Stomach (tissue), 9 donors: ENCODE results near the gene ABTB2. TPM values are rescaled to one million over a fixed set of nuclear protein-coding genes. Genes with fewer than 3 reads are reported as not detected.

Experiments used
- DNase-seq, 2 donors: peaks; one replicate each; pipeline versions ENCODE4 v3.0.0 to v3.0.0-alpha.2; 2013 to 2019
- H3K27ac ChIP-seq, 5 donors: fragments of 200-600 bp in 4 of 5; sonication (generic) in 4 of 5; one replicate each; pipeline ENCODE4 v1.5.1; 2013 to 2019; ENCODE audit warnings: mild to moderate bottlenecking in 1 of 5, moderate library complexity in 1 of 5
- H3K27me3 ChIP-seq, 3 donors: fragments of 200-600 bp; sonication (generic); one replicate each; pipeline ENCODE4 v1.5.1; 2017 to 2019; ENCODE audit warnings: mixed run types in 1 of 3
- H3K36me3 ChIP-seq, 4 donors: fragments of 200-600 bp; sonication (generic); 1 replicate in 3 of 4; 2 replicates in 1 of 4; pipeline ENCODE4 v1.5.1; 2016 to 2019
- H3K4me1 ChIP-seq, 4 donors: fragments of 200-600 bp; sonication (generic); one replicate each; pipeline ENCODE4 v1.5.1; 2016 to 2019
- H3K4me3 ChIP-seq, 4 donors: fragments of 200-600 bp; sonication (generic) in 3 of 4; one replicate each; pipeline ENCODE4 v1.5.1; 2016 to 2019; ENCODE audit warnings: mild to moderate bottlenecking in 1 of 4
- H3K9me3 ChIP-seq, 4 donors: fragments of 200-600 bp; sonication (generic); one replicate each; pipeline ENCODE4 v1.5.1; 2016 to 2019
- CTCF ChIP-seq, 7 experiments: fragments of 450-650 bp in 4 of 7; fragments of 200-600 bp in 3 of 7; sonication (generic) in 3 of 7; IDR thresholded peaks; one replicate each; pipeline ENCODE4 v1.5.1; 2016 to 2019; ENCODE audit warnings: antibody characterized with exemption in 7 of 7, control low read depth in 2 of 7, mild to moderate bottlenecking in 1 of 7
- EP300 ChIP-seq: sonication (generic); formaldehyde crosslinking; IDR thresholded peaks from one replicate; pipeline ENCODE4 v1.6.1; 2017; ENCODE audit warnings: antibody characterized with exemption
- POLR2A ChIP-seq, 4 donors: fragments of 450-650 bp; IDR thresholded peaks; one replicate each; pipeline ENCODE4 v1.6.1; 2016; ENCODE audit warnings: antibody characterized with exemption in 4 of 4, control low read depth in 2 of 4, mild to moderate bottlenecking in 1 of 4, moderate library complexity in 1 of 4
- POLR2AphosphoS5 ChIP-seq, 3 donors: sonication (generic); formaldehyde crosslinking; IDR thresholded peaks; one replicate each; pipeline ENCODE4 v1.6.1; 2016; ENCODE audit warnings: antibody characterized with exemption in 3 of 3
- WGBS, 5 donors: extraction: QIAGEN DNeasy Blood & Tissue Kit in 3 of 5; methylation state at CpG; one replicate each; pipeline versions ENCODE4 v1.1.5 to v1.1.7; 2013 to 2018; 5-methylcytosine and 5-hydroxymethylcytosine counted together
- intact Hi-C: fragments of 100-400 bp; cut with DNase I; formaldehyde crosslinking; loops from one replicate; pipeline ENCODE4 v1.15.1; 2023; ENCODE audit warnings: low total_unique reads
- polyA plus RNA-seq, 3 donors: library from polyadenylated mRNA; stranded (reverse); fragments of 200-250 nt; gene quantifications; one replicate each; pipeline ENCODE4 v1.2.3, GENCODE V29; 2013
- total RNA-seq, 5 donors: library from RNA; depleted of rRNA; stranded (reverse); fragments of >200 nt; gene quantifications; one replicate each; pipeline versions ENCODE4 v1.1.0 to v1.2.3, GENCODE V29; 2014 to 2016
- donor health status: healthy with polysubstance abuse.
- donor health status: Bipolar disorder and iron deficiency.
- donor health status: healthy.

Gene ABTB2
- total and polyA plus RNA-seq, 8 donors, result 0.58 to 12.7 (median 2.2) TPM

GRCh38 chr11:34167961-34168360 is 189.8 kb downstream of the ABTB2 start:
- TF ChIP-seq CTCF (IDR thresholded peaks at IDR 0.05), result no peak
- TF ChIP-seq POLR2A (IDR thresholded peaks at IDR 0.05), result no peak
- TF ChIP-seq POLR2AphosphoS5 (IDR thresholded peaks at IDR 0.05), result no peak
- TF ChIP-seq EP300, result no peak
- Histone ChIP-seq H3K27me3 (no peaks in the 10 kb centered on the region), H3K27ac (no peak overlapping the region), H3K4me1 (no peaks in the 10 kb centered on the region), H3K9me3 (no peaks in the 10 kb centered on the region), H3K4me3 (no peak overlapping the region), H3K36me3 (peaks cover 0 to 28% (median 12%) of the 10 kb centered on the region in 4 donors)
- intact Hi-C loops, result no loop called here
- no peak for DNase-seq
- 77 to 100% (median 82%) methylated on average over 2 to 9 of the region's 9 CpGs for WGBS, 5 donors

- no peak overlapping the region for H3K4me3 ChIP-seq
- TF ChIP-seq POLR2AphosphoS5 (IDR thresholded peaks at IDR 0.05) (no peak), CTCF (IDR thresholded peaks at IDR 0.05) (no peak), POLR2A (IDR thresholded peaks at IDR 0.05) (no peak), EP300 (no peak)
- H3K4me1 ChIP-seq, result no peaks in the 10 kb centered on the region
- WGBS, 5 donors, result 95 to 98% (median 96%) methylated on average over 16 of the region's 16 CpGs
- no peaks in the 10 kb centered on the region for H3K27me3 ChIP-seq
- no peaks in the 10 kb centered on the region for H3K9me3 ChIP-seq
- intact Hi-C loops, result no loop called here
- no peak for DNase-seq
- peaks cover 0 to 37% (median 18%) of the 10 kb centered on the region in 4 donors for H3K36me3 ChIP-seq
- no peak overlapping the region for H3K27ac ChIP-seq
These were observed 190.7 kb downstream of the ABTB2 start for GRCh38 chr11:34166806-34167740.

GRCh38 chr11:34165786-34166555 is 191.8 kb downstream of the ABTB2 start:
- no peak overlapping the region for H3K4me3 ChIP-seq
- H3K4me1 ChIP-seq, result no peaks in the 10 kb centered on the region
- 60 to 67% (median 65%) methylated on average over 5 to 12 of the region's 12 CpGs for WGBS, 5 donors
- TF ChIP-seq POLR2AphosphoS5 (IDR thresholded peaks at IDR 0.05) (no peak), CTCF (IDR thresholded peaks at IDR 0.05) (no peak), POLR2A (IDR thresholded peaks at IDR 0.05) (no peak), EP300 (no peak)
- peak in 1 of 2 donors; percentile 20 for DNase-seq
- H3K27me3 ChIP-seq, result no peaks in the 10 kb centered on the region
- peaks cover 0 to 46% (median 22%) of the 10 kb centered on the region in 4 donors for H3K36me3 ChIP-seq
- intact Hi-C loops, result no loop called here
- no peak overlapping the region for H3K27ac ChIP-seq
- H3K9me3 ChIP-seq, result no peaks in the 10 kb centered on the region

- H3K27ac ChIP-seq, result no peak overlapping the region
- 86 to 92% (median 90%) methylated on average over 5 to 13 of the region's 13 CpGs for WGBS, 5 donors
- intact Hi-C loops, result no loop called here
- peaks cover 0 to 41% (median 19%) of the 10 kb centered on the region in 4 donors for H3K36me3 ChIP-seq
- no peaks in the 10 kb centered on the region for H3K9me3 ChIP-seq
- no peak for DNase-seq
- TF ChIP-seq CTCF (IDR thresholded peaks at IDR 0.05) (no peak), EP300 (no peak), POLR2AphosphoS5 (IDR thresholded peaks at IDR 0.05) (no peak), POLR2A (IDR thresholded peaks at IDR 0.05) (no peak)
- H3K4me3 ChIP-seq, result no peak overlapping the region
- no peaks in the 10 kb centered on the region for H3K4me1 ChIP-seq
- no peaks in the 10 kb centered on the region for H3K27me3 ChIP-seq
These were observed 192.7 kb downstream of the ABTB2 start for GRCh38 chr11:34165121-34165520.
